HEK293 (cell line): ENCODE results near the gene CREBRF.
A peak's percentile ranks its signal among the peaks of the same experiment; 100 is the strongest.

Experiments
- BCL11A ChIP-seq: fragments of 450-650 bp; formaldehyde crosslinking; IDR thresholded peaks from 2 replicates; pipeline ENCODE4 v1.5.1; 2016; ENCODE audit warnings: low read depth, missing biosample characterization, missing genetic modification characterization
- KLF10 ChIP-seq: fragments of 450-650 bp; IDR thresholded peaks from 2 replicates; pipeline ENCODE4 v1.5.1; 2018; ENCODE audit warnings: missing biosample characterization, mild to moderate bottlenecking, missing genetic modification characterization
- MYNN ChIP-seq: fragments of 450-650 bp; formaldehyde crosslinking; IDR thresholded peaks from 2 replicates; pipeline ENCODE4 v1.5.1; 2016; ENCODE audit warnings: missing biosample characterization, missing genetic modification characterization, borderline replicate concordance
- SCRT1 ChIP-seq: fragments of 450-650 bp; formaldehyde crosslinking; IDR thresholded peaks from 2 replicates; pipeline ENCODE4 v1.5.1; 2016; ENCODE audit warnings: missing biosample characterization, missing genetic modification characterization, borderline replicate concordance
- WT1 ChIP-seq: fragments of 450-650 bp; formaldehyde crosslinking; IDR thresholded peaks from 2 replicates; pipeline ENCODE4 v1.5.1; 2016; ENCODE audit warnings: missing biosample characterization, missing genetic modification characterization
- ZFHX2 ChIP-seq: fragments of 450-650 bp; formaldehyde crosslinking; conservative IDR thresholded peaks from 2 replicates; pipeline ENCODE4 v1.5.1; 2016; ENCODE audit warnings: missing biosample characterization, missing genetic modification characterization
- ZFP37 ChIP-seq: fragments of 450-650 bp; formaldehyde crosslinking; IDR thresholded peaks from 2 replicates; pipeline ENCODE4 v1.5.1; 2016; ENCODE audit warnings: missing biosample characterization, missing genetic modification characterization
- ZIC2 ChIP-seq: fragments of 450-650 bp; formaldehyde crosslinking; IDR thresholded peaks from 2 replicates; pipeline ENCODE4 v1.5.1; 2016; ENCODE audit warnings: missing biosample characterization, missing genetic modification characterization
- ZNF132 ChIP-seq: fragments of 450-650 bp; formaldehyde crosslinking; IDR thresholded peaks from 2 replicates; pipeline ENCODE4 v1.5.1; 2017; ENCODE audit warnings: missing biosample characterization, missing genetic modification characterization, borderline replicate concordance
- ZNF133 ChIP-seq: fragments of 450-650 bp; formaldehyde crosslinking; IDR thresholded peaks from 2 replicates; pipeline ENCODE4 v1.5.1; 2016; ENCODE audit warnings: missing biosample characterization, missing genetic modification characterization
- ZNF138 ChIP-seq: fragments of 450-650 bp; formaldehyde crosslinking; IDR thresholded peaks from 2 replicates; pipeline ENCODE4 v1.5.1; 2016; ENCODE audit warnings: missing biosample characterization, missing genetic modification characterization, borderline replicate concordance
- ZNF146 ChIP-seq: fragments of 450-650 bp; formaldehyde crosslinking; IDR thresholded peaks from 2 replicates; pipeline ENCODE4 v1.5.1; 2016; ENCODE audit warnings: missing biosample characterization, missing genetic modification characterization
- ZNF169 ChIP-seq: fragments of 450-650 bp; formaldehyde crosslinking; IDR thresholded peaks from 2 replicates; pipeline ENCODE4 v1.5.1; 2016; ENCODE audit warnings: missing biosample characterization, missing genetic modification characterization
- ZNF214 ChIP-seq: fragments of 450-650 bp; formaldehyde crosslinking; IDR thresholded peaks from 2 replicates; pipeline ENCODE4 v1.5.1; 2017; ENCODE audit warnings: missing biosample characterization, mild to moderate bottlenecking, missing genetic modification characterization, borderline replicate concordance
- ZNF23 ChIP-seq: fragments of 450-650 bp; formaldehyde crosslinking; IDR thresholded peaks from 2 replicates; pipeline ENCODE4 v1.5.1; 2016; ENCODE audit warnings: missing biosample characterization, missing genetic modification characterization, borderline replicate concordance
- ZNF404 ChIP-seq: fragments of 450-650 bp; formaldehyde crosslinking; IDR thresholded peaks from 2 replicates; pipeline ENCODE4 v1.5.1; 2017; ENCODE audit warnings: missing biosample characterization, missing genetic modification characterization
- ZNF473 ChIP-seq: fragments of 450-650 bp; formaldehyde crosslinking; IDR thresholded peaks from 2 replicates; pipeline ENCODE4 v1.5.1; 2017; ENCODE audit warnings: missing biosample characterization, missing genetic modification characterization
- ZNF548 ChIP-seq: fragments of 450-650 bp; formaldehyde crosslinking; IDR thresholded peaks from 2 replicates; pipeline ENCODE4 v1.5.1; 2016; ENCODE audit warnings: missing biosample characterization, missing genetic modification characterization
- ZNF558 ChIP-seq: fragments of 450-650 bp; formaldehyde crosslinking; IDR thresholded peaks from 2 replicates; pipeline ENCODE4 v1.5.1; 2016; ENCODE audit warnings: missing biosample characterization, missing genetic modification characterization
- ZNF623 ChIP-seq: fragments of 450-650 bp; formaldehyde crosslinking; IDR thresholded peaks from 2 replicates; pipeline ENCODE4 v1.5.1; 2016; ENCODE audit warnings: missing biosample characterization, missing genetic modification characterization
- ZNF658 ChIP-seq: fragments of 450-650 bp; formaldehyde crosslinking; IDR thresholded peaks from 2 replicates; pipeline ENCODE4; 2016; ENCODE audit warnings: missing biosample characterization, missing genetic modification characterization
- ZNF660 ChIP-seq: fragments of 450-650 bp; IDR thresholded peaks from 2 replicates; pipeline ENCODE4 v1.5.1; 2018; ENCODE audit warnings: missing biosample characterization, mild to moderate bottlenecking, missing genetic modification characterization
- ZNF792 ChIP-seq: fragments of 450-650 bp; formaldehyde crosslinking; IDR thresholded peaks from 2 replicates; pipeline ENCODE4 v1.5.1; 2016; ENCODE audit warnings: missing biosample characterization, missing genetic modification characterization
- TF ChIP-seq, protein P1 (sequence below): fragments of 450-650 bp; formaldehyde crosslinking; IDR thresholded peaks from 2 replicates; pipeline ENCODE4 v1.5.1; 2017; ENCODE audit warnings: missing biosample characterization, missing genetic modification characterization
- TF ChIP-seq, protein P2 (sequence below): fragments of 450-650 bp; formaldehyde crosslinking; IDR thresholded peaks from 2 replicates; pipeline ENCODE4 v1.5.1; 2016; ENCODE audit warnings: missing biosample characterization, missing genetic modification characterization
- TF ChIP-seq, protein P3 (sequence below): sonication (generic); formaldehyde crosslinking; IDR thresholded peaks from 2 replicates; pipeline ENCODE4 v1.8.1; 2022; ENCODE audit warnings: mild to moderate bottlenecking, moderate library complexity, missing genetic modification reagents
- TF ChIP-seq, protein P4 (sequence below): fragments of 450-650 bp; formaldehyde crosslinking; IDR thresholded peaks from 2 replicates; pipeline ENCODE4 v1.5.1; 2016; ENCODE audit warnings: missing biosample characterization, missing genetic modification characterization
- TF ChIP-seq, protein P5 (sequence below): fragments of 450-650 bp; formaldehyde crosslinking; IDR thresholded peaks from 2 replicates; pipeline ENCODE4 v1.5.1; 2017; ENCODE audit warnings: missing biosample characterization, missing genetic modification characterization
- TF ChIP-seq, protein P6 (sequence below): fragments of 450-650 bp; formaldehyde crosslinking; IDR thresholded peaks from 2 replicates; pipeline ENCODE4 v1.5.1; 2016; ENCODE audit warnings: missing biosample characterization, missing genetic modification characterization
- TF ChIP-seq, protein P7 (sequence below): fragments of 450-650 bp; formaldehyde crosslinking; IDR thresholded peaks from 2 replicates; pipeline ENCODE4 v1.5.1; 2016; ENCODE audit warnings: missing biosample characterization, missing genetic modification characterization

The CREBRF gene

DNA sequence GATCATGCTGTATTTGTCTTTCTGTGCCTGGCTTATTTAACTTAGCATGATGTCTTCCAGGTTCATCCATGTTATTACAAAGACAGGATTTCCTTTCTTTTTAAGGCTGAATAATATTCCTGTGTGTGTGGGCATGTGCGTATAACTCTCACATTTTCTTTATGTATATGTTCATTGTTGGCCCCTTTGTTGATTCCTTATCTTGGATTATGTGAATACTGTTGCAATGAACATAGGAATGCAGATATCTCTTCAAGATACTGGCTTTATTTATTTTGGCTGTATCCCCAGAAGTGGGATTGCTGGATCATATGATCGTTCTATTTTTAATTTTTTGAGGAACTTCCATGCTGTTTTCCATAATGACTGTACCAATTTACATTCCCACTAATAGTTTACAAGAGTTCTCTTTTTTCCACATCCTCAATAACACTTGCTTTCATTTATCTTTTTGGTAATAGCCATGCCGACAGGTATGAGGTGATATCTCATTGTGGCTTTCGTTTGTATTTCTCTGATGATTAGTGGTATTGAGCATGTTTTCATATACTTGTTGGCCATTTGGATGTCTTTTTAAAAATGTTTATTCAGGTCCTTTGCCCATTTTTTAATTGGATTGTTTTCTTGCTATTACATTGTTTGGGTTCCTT is 38.0 kb downstream of the CREBRF start (continued):
- TF ChIP-seq, protein P1, sequence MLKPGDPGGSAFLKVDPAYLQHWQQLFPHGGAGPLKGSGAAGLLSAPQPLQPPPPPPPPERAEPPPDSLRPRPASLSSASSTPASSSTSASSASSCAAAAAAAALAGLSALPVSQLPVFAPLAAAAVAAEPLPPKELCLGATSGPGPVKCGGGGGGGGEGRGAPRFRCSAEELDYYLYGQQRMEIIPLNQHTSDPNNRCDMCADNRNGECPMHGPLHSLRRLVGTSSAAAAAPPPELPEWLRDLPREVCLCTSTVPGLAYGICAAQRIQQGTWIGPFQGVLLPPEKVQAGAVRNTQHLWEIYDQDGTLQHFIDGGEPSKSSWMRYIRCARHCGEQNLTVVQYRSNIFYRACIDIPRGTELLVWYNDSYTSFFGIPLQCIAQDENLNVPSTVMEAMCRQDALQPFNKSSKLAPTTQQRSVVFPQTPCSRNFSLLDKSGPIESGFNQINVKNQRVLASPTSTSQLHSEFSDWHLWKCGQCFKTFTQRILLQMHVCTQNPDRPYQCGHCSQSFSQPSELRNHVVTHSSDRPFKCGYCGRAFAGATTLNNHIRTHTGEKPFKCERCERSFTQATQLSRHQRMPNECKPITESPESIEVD (tag by site-specific recombination): peak; percentile 88
- TF ChIP-seq ZNF214 (tag by site-specific recombination) (no peak), ZNF23 (tag by site-specific recombination) (no peak), ZNF792 (tag by site-specific recombination) (no peak), SCRT1 (tag by site-specific recombination) (peak; percentile 76; the same call in 1 of the 2 replicates), ZNF558 (peak; percentile 75), ZNF660 (tag by site-specific recombination) (no peak), ZNF169 (tag by site-specific recombination) (no peak), ZNF548 (tag by site-specific recombination) (no peak), ZNF146 (tag by site-specific recombination) (peak; percentile 82), ZNF404 (tag by site-specific recombination) (no peak), ZNF133 (no peak), MYNN (no peak), ZFHX2 (tag by site-specific recombination) (no peak), ZNF658 (no peak), ZFP37 (tag by site-specific recombination) (0 out of 2 replicates have a peak, but pooled peaks have one; percentile 42), ZIC2 (tag by site-specific recombination) (no peak), ZNF132 (tag by site-specific recombination) (no peak), WT1 (tag by site-specific recombination) (peak; percentile 40; the same call in 1 of the 2 replicates), ZNF623 (tag by site-specific recombination) (no peak), ZNF138 (tag by site-specific recombination) (no peak), BCL11A (tag by site-specific recombination) (peak; percentile 27; the same call in 1 of the 2 replicates), KLF10 (tag by site-specific recombination) (peak; percentile 58), ZNF473 (tag by site-specific recombination) (no peak)
- TF ChIP-seq, protein P2, sequence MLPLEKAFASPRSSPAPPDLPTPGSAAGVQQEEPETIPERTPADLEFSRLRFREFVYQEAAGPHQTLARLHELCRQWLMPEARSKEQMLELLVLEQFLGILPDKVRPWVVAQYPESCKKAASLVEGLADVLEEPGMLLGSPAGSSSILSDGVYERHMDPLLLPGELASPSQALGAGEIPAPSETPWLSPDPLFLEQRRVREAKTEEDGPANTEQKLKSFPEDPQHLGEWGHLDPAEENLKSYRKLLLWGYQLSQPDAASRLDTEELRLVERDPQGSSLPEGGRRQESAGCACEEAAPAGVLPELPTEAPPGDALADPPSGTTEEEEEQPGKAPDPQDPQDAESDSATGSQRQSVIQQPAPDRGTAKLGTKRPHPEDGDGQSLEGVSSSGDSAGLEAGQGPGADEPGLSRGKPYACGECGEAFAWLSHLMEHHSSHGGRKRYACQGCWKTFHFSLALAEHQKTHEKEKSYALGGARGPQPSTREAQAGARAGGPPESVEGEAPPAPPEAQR (tag by site-specific recombination): no peak
- TF ChIP-seq, protein P3, sequence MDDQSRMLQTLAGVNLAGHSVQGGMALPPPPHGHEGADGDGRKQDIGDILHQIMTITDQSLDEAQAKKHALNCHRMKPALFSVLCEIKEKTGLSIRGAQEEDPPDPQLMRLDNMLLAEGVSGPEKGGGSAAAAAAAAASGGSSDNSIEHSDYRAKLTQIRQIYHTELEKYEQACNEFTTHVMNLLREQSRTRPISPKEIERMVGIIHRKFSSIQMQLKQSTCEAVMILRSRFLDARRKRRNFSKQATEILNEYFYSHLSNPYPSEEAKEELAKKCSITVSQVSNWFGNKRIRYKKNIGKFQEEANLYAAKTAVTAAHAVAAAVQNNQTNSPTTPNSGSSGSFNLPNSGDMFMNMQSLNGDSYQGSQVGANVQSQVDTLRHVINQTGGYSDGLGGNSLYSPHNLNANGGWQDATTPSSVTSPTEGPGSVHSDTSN: no peak
- TF ChIP-seq, protein P4, sequence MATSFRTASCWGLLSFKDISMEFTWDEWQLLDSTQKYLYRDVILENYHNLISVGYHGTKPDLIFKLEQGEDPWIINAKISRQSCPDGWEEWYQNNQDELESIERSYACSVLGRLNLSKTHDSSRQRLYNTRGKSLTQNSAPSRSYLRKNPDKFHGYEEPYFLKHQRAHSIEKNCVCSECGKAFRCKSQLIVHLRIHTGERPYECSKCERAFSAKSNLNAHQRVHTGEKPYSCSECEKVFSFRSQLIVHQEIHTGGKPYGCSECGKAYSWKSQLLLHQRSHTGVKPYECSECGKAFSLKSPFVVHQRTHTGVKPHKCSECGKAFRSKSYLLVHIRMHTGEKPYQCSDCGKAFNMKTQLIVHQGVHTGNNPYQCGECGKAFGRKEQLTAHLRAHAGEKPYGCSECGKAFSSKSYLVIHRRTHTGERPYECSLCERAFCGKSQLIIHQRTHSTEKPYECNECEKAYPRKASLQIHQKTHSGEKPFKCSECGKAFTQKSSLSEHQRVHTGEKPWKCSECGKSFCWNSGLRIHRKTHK (tag by site-specific recombination): no peak
- TF ChIP-seq, protein P5, sequence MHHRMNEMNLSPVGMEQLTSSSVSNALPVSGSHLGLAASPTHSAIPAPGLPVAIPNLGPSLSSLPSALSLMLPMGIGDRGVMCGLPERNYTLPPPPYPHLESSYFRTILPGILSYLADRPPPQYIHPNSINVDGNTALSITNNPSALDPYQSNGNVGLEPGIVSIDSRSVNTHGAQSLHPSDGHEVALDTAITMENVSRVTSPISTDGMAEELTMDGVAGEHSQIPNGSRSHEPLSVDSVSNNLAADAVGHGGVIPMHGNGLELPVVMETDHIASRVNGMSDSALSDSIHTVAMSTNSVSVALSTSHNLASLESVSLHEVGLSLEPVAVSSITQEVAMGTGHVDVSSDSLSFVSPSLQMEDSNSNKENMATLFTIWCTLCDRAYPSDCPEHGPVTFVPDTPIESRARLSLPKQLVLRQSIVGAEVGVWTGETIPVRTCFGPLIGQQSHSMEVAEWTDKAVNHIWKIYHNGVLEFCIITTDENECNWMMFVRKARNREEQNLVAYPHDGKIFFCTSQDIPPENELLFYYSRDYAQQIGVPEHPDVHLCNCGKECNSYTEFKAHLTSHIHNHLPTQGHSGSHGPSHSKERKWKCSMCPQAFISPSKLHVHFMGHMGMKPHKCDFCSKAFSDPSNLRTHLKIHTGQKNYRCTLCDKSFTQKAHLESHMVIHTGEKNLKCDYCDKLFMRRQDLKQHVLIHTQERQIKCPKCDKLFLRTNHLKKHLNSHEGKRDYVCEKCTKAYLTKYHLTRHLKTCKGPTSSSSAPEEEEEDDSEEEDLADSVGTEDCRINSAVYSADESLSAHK (tag by site-specific recombination): no peak
- TF ChIP-seq, protein P6, sequence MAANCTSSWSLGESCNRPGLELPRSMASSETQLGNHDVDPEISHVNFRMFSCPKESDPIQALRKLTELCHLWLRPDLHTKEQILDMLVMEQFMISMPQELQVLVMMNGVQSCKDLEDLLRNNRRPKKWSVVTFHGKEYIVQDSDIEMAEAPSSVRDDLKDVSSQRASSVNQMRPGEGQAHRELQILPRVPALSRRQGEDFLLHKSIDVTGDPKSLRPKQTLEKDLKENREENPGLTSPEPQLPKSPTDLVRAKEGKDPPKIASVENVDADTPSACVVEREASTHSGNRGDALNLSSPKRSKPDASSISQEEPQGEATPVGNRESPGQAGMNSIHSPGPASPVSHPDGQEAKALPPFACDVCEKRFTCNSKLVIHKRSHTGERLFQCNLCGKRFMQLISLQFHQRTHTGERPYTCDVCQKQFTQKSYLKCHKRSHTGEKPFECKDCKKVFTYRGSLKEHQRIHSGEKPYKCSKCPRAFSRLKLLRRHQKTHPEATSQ (tag by site-specific recombination): no peak
- TF ChIP-seq, protein P7, sequence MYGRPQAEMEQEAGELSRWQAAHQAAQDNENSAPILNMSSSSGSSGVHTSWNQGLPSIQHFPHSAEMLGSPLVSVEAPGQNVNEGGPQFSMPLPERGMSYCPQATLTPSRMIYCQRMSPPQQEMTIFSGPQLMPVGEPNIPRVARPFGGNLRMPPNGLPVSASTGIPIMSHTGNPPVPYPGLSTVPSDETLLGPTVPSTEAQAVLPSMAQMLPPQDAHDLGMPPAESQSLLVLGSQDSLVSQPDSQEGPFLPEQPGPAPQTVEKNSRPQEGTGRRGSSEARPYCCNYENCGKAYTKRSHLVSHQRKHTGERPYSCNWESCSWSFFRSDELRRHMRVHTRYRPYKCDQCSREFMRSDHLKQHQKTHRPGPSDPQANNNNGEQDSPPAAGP (tag by site-specific recombination): no peak
